OCI-LY7 (cell line): ENCODE data around the gene MRO. TPM values are rescaled to one million over a fixed set of nuclear protein-coding genes. Genes with fewer than 3 reads are reported as not detected.

Experiments
- BruUV-seq: library from RNA; stranded (reverse); fragments of 400-500 nt; replicated peaks from 2 replicates; lab custom pipeline; 2021; lab: Mats Ljungman, UMichigan
- CTCF ChIA-PET: fragments of 300-600 bp; sonication (Branson Sonifier 250); formaldehyde crosslinking; loops from one replicate; lab custom pipeline; 2022; ENCODE audit warnings: antibody characterized with exemption; ENCODE audit not compliant: unreplicated experiment; lab: Charles Lee
- POLR2A ChIA-PET: fragments of 300-600 bp; sonication (Branson Sonifier 250); formaldehyde crosslinking; loops from one replicate; lab custom pipeline; 2022; ENCODE audit warnings: antibody characterized with exemption; lab: Charles Lee
- DNase-seq: peaks from one replicate; pipeline ENCODE4 v3.0.0-alpha.2; 2015; ENCODE audit warnings: low spot score
- H2AFZ ChIP-seq: fragments of 200-600 bp; sonication (generic), shearing (Covaris generic); 2 replicates; pipeline ENCODE4 v1.6.1; 2014; ENCODE audit warnings: mild to moderate bottlenecking, antibody characterized with exemption, low read length, moderate library complexity
- H3K27ac ChIP-seq: fragments of 200-600 bp; sonication (generic); 2 replicates; pipeline ENCODE4 v1.5.1; 2014; ENCODE audit warnings: mixed run types, low read depth, mild to moderate bottlenecking, moderate library complexity, low read length, inconsistent platforms; ENCODE audit not compliant: poor library complexity, severe bottlenecking
- H3K36me3 ChIP-seq: fragments of 200-600 bp; sonication (generic); 2 replicates; pipeline ENCODE4 v1.6.1; 2014; ENCODE audit warnings: mild to moderate bottlenecking, antibody characterized with exemption, low read length, moderate library complexity, mixed read lengths; ENCODE audit not compliant: insufficient read depth
- H3K4me1 ChIP-seq: fragments of 200-600 bp; sonication (generic); 2 replicates; pipeline ENCODE4 v1.5.1; 2014; ENCODE audit warnings: mild to moderate bottlenecking, low read length; ENCODE audit not compliant: insufficient read depth, poor library complexity, severe bottlenecking
- H3K4me2 ChIP-seq: fragments of 200-600 bp; sonication (generic); 2 replicates; pipeline ENCODE4 v1.6.1; 2014; ENCODE audit warnings: mild to moderate bottlenecking, low read length
- H3K4me3 ChIP-seq: fragments of 200-600 bp; sonication (generic); 2 replicates; pipeline ENCODE4 v1.5.1; 2014; ENCODE audit warnings: mild to moderate bottlenecking, low read depth, low read length; ENCODE audit not compliant: poor library complexity, severe bottlenecking
- H3K79me2 ChIP-seq: fragments of 200-600 bp; sonication (generic); 2 replicates; pipeline ENCODE4 v1.6.1; 2016; ENCODE audit warnings: low read depth, mild to moderate bottlenecking, low read length, moderate library complexity, mixed read lengths; ENCODE audit not compliant: insufficient read depth
- H3K9me2 ChIP-seq: fragments of 200-600 bp; sonication (generic); 2 replicates; pipeline ENCODE4 v1.6.1; 2016; ENCODE audit warnings: mild to moderate bottlenecking, low read length, mixed read lengths; ENCODE audit not compliant: insufficient read depth
- H3K9me3 ChIP-seq: fragments of 200-600 bp; sonication (generic); 2 replicates; pipeline ENCODE4 v1.6.1; 2014; ENCODE audit warnings: mild to moderate bottlenecking, mixed run types, low read length, mixed read lengths
- H4K20me1 ChIP-seq: fragments of 200-600 bp; sonication (generic); 2 replicates; pipeline ENCODE4 v1.6.1; 2014; ENCODE audit warnings: mild to moderate bottlenecking, antibody characterized with exemption, low read length, moderate library complexity, mixed read lengths; ENCODE audit not compliant: insufficient read depth
- CTCF ChIP-seq: fragments of 200-600 bp; sonication (generic); conservative IDR thresholded peaks from 2 replicates; pipeline ENCODE4 v1.5.1; 2014; ENCODE audit warnings: mild to moderate bottlenecking, antibody characterized with exemption, low read length, moderate library complexity, mixed read lengths
- EZH2phosphoT487 ChIP-seq: fragments of 200-600 bp; sonication (generic); IDR thresholded peaks from 2 replicates; pipeline ENCODE4 v1.6.1; 2018; ENCODE audit warnings: low read depth, borderline replicate concordance, mild to moderate bottlenecking, mixed run types, antibody characterized with exemption, low read length, moderate library complexity, mixed read lengths
- intact Hi-C: fragments of 100-400 bp; cut with micrococcal nuclease; formaldehyde crosslinking; loops from one replicate; pipeline ENCODE4 v1.10.0; 2022; ENCODE audit not compliant: unreplicated experiment
- total RNA-seq, 2 experiments: library from RNA; depleted of rRNA in 1 of 2; stranded (reverse); fragments of >200 nt in 1 of 2; shearing (Covaris generic) in 1 of 2; gene quantifications; 2 replicates each; pipeline ENCODE4 v1.2.3, GENCODE V29; 2014 to 2022

MRO gene
- total RNA-seq, 2 experiments from 2014 or later, result 0.22 to 0.46 TPM

GRCh38 chr18:50792885-50793284 lies 26.9 kb downstream of the MRO start:
- Histone ChIP-seq H3K4me2 (no peak overlapping the region), H3K9me2 (no peaks in the 10 kb centered on the region), H4K20me1 (no peaks in the 10 kb centered on the region), H2AFZ (no peak overlapping the region), H3K9me3 (no peaks in the 10 kb centered on the region), H3K36me3 (no peaks in the 10 kb centered on the region), H3K4me3 (no peak overlapping the region), H3K79me2 (no peaks in the 10 kb centered on the region), H3K4me1 (no peaks in the 10 kb centered on the region), H3K27ac (no peak overlapping the region)
- POLR2A ChIA-PET, result interaction anchor here (0.7 kb wide), 1 partner anchor 1674 kb away, joined by 11 read pairs; no protein-coding TSS in a partner anchor
- no peak for TF ChIP-seq CTCF
- no peak for TF ChIP-seq EZH2phosphoT487
- no TSS peak for BruUV-seq
- CTCF ChIA-PET, result no interaction called here
- no peak for DNase-seq
- intact Hi-C loops, result no loop called here

- no peak for DNase-seq
- Histone ChIP-seq H3K36me3 (no peaks in the 10 kb centered on the region), H3K79me2 (no peaks in the 10 kb centered on the region), H3K4me2 (no peak overlapping the region), H3K4me3 (no peak overlapping the region), H3K9me3 (no peaks in the 10 kb centered on the region), H4K20me1 (no peaks in the 10 kb centered on the region), H3K27ac (no peak overlapping the region), H2AFZ (no peak overlapping the region), H3K9me2 (no peaks in the 10 kb centered on the region), H3K4me1 (no peaks in the 10 kb centered on the region)
- ChIA-PET CTCF (no interaction called here), POLR2A (interaction anchor here (0.7 kb wide), 1 partner anchor 1673 kb away, joined by 11 read pairs; no protein-coding TSS in a partner anchor)
- BruUV-seq, result no TSS peak
- TF ChIP-seq EZH2phosphoT487 (no peak), CTCF (no peak)
- intact Hi-C loops, result no loop called here
Measured at GRCh38 chr18:50791599-50792438, 28.0 kb downstream of the MRO start.

GRCh38 chr18:50790948-50791347 lies 28.9 kb downstream of the MRO start:
- BruUV-seq, result no TSS peak
- ChIA-PET POLR2A (interaction anchor here (0.7 kb wide), 1 partner anchor 17 kb away, joined by 3 read pairs; no protein-coding TSS in a partner anchor), CTCF (no interaction called here)
- no peaks in the 10 kb centered on the region for H3K79me2 ChIP-seq
- no peak overlapping the region for H3K27ac ChIP-seq
- H4K20me1 ChIP-seq, result no peaks in the 10 kb centered on the region
- no peaks in the 10 kb centered on the region for H3K9me3 ChIP-seq
- intact Hi-C loops, result no loop called here
- H3K4me2 ChIP-seq, result no peak overlapping the region
- no peak overlapping the region for H2AFZ ChIP-seq
- no peak for TF ChIP-seq EZH2phosphoT487
- TF ChIP-seq CTCF, result no peak
- DNase-seq, result no peak
- no peak overlapping the region for H3K4me3 ChIP-seq
- H3K9me2 ChIP-seq, result no peaks in the 10 kb centered on the region
- H3K4me1 ChIP-seq, result no peaks in the 10 kb centered on the region
- H3K36me3 ChIP-seq, result no peaks in the 10 kb centered on the region
